Activated CD4-positive, alpha-beta T cell treated with anti-CD3 and anti-CD28 coated beads for 1 hour (primary cell): ENCODE measurements around the gene COX6B1.
"Not testable (repeated sequence)": the region's sequence is repeated elsewhere in the genome, so short reads cannot be mapped to it uniquely, and the experiment has no call there.

Experiments used
- DNase-seq: peaks from one replicate; pipeline ENCODE4 v3.0.0-alpha.2; 2020

Gene COX6B1

DNA sequence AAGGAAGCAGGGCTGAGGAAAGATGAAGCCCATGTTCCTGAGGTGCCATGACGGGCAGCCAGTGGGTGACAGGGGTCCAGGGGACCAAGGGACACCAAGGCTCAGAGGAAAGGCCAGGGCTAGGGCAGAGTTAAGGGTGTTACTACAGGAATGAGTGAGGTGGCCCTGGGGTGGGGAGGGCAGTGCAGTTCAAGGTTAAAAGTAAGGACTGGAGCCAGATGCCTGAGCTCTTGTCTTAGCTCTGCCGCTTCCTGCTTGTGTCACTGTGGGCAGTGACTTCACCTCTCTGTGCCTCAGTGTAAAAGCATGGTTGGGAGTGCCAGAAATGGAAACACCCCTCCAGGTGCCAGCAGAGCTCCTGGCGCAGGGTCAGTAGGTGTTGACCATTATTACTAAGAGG is 11.5 kb upstream of the COX6B1 start:
- DNase-seq: no peak

- no peak for DNase-seq
Measured at GRCh38 chr19:35637165-35637564, 11.0 kb upstream of the COX6B1 start.

- DNase-seq: no peak
Measured at GRCh38 chr19:35639321-35639639, 8.8 kb upstream of the COX6B1 start.

DNA sequence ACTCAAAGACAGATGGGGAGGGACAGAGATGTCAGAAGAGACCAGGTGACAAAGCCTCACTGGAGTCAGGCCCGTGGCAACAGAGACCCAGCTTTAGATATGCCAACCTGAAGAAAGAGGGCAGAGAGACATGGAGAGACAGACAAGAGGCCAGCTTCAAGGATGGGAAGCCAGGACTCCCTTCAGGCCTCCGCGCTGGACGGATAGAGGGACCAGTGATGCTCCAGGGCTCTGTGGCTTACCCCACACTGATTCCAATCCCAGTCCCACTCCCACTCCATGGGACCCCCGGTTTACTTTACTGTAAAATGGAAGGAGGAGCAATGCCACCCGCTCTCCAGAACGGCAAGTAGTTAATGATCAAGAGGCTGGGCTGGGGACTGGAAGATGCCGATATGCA is 8.3 kb upstream of the COX6B1 start:
- DNase-seq: no peak

- DNase-seq: no peak
Measured at GRCh38 chr19:35641515-35642151, 6.5 kb upstream of the COX6B1 start, which contains the start of gene ETV2. ETV2 (plus strand) TSS chr19:35641745; CDS start chr19:35642461, 716 bp downstream.

- no peak for DNase-seq
Measured at GRCh38 chr19:35642312-35642711, 5.8 kb upstream of the COX6B1 start.

GRCh38 chr19:35642798-35643254 is 5.3 kb upstream of the COX6B1 start:
- DNase-seq: no peak

GRCh38 chr19:35643255-35644205 is 4.6 kb upstream of the COX6B1 start:
- peak; percentile 67 for DNase-seq

DNA sequence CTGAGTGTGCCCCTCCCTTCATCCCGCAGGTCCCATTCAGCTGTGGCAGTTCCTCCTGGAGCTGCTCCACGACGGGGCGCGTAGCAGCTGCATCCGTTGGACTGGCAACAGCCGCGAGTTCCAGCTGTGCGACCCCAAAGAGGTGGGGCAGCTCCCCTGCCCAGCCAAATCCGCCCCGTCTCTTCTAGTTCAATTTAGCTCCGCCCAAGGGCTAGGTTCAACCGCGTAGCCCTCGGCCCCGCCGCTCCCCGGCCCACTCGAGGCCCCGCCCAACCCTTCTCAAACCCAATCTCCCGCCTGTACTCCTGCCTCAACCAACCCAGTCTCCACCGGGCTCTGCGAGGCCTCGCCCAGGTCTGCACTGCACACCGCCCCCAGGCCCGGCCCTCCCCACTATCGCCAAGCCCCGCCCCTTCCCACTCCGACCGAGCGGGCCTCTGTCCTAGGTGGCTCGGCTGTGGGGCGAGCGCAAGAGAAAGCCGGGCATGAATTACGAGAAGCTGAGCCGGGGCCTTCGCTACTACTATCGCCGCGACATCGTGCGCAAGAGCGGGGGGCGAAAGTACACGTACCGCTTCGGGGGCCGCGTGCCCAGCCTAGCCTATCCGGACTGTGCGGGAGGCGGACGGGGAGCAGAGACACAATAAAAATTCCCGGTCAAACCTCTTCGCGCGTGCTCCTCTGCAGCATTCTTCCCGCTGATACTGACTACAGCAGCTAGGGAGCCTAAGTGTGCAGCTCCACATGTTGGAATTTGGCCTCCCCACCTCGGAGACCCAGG is 3.7 kb upstream of the COX6B1 start:
- peak; percentile 89 for DNase-seq

GRCh38 chr19:35644987-35645679 is 3.0 kb upstream of the COX6B1 start:
- peak; percentile 56 for DNase-seq

DNA sequence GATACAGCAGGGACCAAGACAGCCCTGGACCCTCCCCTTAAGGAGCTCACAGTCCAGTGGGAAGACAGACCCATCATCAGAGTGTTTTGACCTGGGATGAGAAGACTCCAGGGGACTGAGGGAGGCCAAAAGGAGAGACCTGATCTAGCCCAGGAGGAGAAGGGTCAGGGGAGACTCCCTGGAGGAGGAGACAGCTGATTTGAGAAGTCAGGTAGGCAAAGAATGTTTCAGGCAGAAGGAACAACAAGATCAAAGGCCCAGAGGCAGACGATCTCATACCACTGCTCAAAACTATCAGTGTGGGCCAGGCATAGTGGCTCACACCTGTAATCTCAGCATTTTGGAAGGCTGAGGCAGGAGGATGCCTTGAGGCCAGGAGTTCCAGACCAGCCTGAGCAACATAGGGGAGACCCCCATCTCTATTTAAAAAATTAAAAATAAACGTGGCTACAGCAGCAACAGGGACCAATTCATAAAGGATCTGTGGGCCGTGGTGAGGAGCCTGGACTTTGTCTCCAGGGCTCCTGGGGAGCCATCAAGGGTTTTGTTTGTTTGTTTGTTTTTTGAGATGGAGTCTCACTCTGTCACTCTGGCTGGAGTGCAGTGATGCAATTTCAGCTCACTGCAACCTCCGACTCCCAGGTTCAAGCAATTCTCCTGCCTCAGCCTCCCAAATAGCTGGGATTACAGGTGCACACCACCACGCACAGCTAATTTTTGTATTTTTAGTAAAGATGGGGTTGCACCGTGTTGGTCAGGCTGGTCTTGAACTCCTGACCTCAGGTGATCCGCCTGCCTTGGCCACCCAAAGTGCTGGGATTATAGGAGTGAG is 2.2 kb upstream of the COX6B1 start:
- DNase-seq: no peak

- DNase-seq: no peak
Measured at GRCh38 chr19:35650581-35650980, 2.5 kb downstream of the COX6B1 start.

DNA sequence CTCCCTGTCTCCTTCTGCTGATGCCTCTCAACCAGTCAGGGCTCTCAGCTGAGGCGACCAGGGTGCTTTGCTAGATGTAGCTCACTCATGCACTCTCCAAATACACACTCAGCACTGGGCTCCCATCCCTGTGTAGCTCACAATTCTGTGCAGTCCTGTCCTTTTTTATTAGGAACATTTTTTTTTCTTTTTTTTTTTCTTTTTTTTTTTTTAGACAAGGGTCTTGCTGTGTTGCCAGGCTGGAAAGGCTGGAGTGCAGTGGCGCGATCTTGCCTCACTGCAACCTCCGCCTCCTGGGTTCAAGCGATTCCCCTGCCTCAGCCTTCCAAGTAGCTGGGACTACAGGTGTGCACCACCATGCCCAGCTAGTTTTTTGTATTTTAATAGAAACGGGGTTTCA is 6.7 kb downstream of the COX6B1 start:
- DNase-seq: not testable (repeated sequence)

DNA sequence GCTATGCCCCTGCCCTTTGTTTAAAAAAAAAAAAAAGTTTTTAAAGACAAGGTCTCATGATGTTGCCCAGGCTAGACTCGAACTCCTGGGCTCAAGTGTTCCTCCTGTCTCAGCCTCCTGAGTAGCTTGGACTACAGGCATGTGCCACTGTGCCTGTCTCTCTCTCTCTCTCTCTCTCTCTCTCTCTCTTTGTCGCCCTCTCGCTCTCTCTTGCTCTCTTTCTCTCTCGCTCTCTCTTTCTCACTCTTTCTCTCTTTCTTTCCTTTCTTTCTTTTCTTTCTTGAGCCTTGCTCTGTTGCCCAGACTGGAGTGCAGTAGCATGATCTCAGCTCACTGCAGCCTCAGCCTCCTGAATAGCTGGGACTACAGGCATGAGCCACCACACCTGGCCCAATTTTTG is 7.5 kb downstream of the COX6B1 start:
- DNase-seq: no peak

DNA sequence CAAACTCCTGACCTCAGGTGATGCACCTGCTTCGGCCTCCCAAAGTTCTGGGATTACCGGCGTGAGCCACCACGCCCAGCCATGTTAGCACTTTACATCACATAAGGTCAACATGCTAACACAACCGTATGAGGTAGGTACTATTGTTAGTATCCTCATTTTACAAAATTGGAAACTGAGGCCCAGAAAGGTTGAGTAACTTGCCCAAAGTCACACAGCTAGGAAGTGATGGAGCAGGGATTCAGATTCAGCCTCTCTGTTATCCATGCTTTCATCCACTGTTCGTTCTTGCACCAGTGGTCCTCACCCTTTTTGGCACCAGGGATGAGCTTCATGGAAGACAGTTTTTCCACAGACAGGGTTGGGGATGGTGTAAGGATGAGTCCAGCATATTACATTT is 8.6 kb downstream of the COX6B1 start:
- no peak for DNase-seq

DNA sequence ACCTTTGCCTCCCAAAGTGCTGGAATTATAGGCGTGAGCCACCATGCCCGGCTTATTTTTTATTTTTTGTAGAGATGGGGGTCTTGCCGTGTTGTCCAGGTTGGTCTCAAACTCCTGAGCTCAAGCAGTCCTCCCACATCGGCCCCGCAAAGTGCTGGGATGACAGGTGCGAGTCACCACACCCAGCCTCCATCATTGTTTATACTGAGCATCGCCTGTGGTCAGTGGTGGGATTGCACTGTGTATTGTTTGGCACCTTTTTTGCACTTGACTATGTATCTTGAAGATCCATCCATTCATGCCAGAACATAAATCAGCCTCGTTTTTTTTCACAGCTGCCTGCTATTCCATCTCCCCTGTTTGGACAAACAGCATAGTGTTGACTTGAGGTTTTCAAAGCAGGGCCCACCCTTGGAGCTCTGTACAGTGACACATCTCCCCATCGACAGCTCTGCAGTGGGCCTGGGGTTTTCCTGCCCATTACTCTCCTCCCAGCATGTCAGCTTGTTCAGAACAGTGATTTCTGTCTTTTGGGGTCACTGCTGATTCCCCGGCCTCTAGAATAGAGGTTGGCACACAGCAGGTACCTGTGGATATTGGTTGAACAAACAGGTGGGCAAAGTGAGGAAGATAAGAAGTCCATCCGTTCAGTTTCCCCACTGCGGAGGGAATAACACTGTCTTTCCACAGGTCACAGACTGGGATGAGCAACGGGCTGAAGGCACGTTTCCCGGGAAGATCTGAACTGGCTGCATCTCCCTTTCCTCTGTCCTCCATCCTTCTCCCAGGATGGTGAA is 10.0 kb downstream of the COX6B1 start:
- DNase-seq: no peak

- no peak for DNase-seq
Measured at GRCh38 chr19:35661995-35662340, 13.8 kb downstream of the COX6B1 start.

DNA sequence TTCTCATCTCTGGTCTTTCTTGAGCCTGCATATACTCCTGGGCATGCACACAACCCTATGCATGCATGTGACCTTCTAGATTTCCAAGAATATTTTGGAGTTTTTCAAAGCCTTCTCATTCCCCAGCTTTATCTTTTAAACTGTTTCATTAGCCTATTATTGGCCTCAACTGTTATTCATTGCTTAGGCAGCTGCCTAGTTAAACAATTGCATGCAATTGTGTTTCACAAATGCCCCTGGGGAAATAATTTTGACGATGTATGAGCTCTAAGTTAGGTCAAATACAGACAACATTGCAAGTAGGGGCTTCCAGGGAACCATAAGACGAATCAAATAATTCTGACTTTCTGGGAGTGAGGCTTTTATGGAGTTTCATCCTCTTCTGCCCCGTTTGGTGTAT is 15.9 kb downstream of the COX6B1 start:
- no peak for DNase-seq

- DNase-seq: no peak
Measured at GRCh38 chr19:35665157-35665556, 17.0 kb downstream of the COX6B1 start.

DNA sequence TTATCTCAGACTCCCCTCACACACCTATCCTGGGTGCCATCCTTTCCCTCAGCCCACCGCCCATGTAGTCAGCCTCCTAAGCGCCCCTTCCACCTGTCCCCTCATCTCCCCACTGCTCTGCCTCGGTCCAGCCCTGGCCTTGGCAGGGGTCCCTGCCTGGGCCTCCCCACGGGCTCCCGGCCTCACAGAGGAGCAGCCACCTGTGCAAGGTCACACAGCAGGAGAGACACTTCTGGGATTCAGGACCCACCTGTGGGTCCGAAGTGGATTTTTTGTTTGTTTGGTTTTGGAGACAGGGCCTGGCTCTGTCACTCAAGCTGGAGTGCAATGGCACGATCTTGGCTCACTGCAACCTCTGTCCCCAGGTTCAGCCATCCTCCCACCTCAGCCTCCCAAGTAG is 17.5 kb downstream of the COX6B1 start:
- DNase-seq: no peak

DNA sequence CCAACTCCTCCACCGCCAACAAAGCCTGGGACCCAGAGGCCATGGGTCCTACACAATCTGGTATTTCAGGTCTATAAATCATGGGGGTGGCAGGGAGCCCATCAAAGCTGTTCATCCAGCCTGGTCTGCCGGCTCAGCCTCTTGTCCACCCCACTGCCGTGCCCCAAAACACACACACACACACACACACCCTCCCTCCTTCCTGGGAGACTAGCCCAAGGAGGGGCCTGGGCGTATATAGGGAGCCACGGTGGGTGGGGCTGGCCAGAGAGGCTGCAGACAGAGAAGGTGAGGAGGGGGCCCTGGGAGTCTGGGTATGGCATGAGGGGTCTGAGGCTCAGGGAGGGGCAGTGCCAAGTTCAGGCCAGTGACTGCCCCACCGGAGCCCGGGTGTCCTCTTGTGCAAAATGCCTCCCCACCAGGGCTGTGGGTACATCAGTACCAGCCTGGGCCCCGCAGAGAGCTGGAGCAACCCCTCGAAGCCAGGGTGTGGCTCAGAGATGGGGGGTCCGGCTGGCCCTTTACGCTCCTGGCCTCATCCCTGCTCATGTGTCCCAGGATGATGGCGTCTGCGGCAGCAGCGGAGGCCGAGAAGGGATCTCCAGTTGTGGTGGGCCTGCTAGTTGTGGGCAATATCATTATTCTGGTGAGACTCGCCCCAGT is 18.3 kb downstream of the COX6B1 start, which contains the start of gene UPK1A:
TSS of gene UPK1A (plus strand) at position 267 of the 663 bp plus-strand sequence. CDS start at position 563, 296 bp downstream.
- DNase-seq: no peak
